RWPE2 (cell line): ENCODE results near the gene LCN10.

ENCODE experiments used
- ATAC-seq: fragments of 200-7000 bp; cut with Tn5 transposase; 3 replicates; pipeline ENCODE4 v1.9.1; 2021; ENCODE audit warnings: low read depth
- DNase-seq: peaks from one replicate; pipeline ENCODE4 v3.0.0-alpha.2; 2020; ENCODE audit warnings: low spot score
- H3K27ac ChIP-seq: fragments of 450-650 bp; 2 replicates; pipeline ENCODE4 v1.5.1; 2017; ENCODE audit warnings: mild to moderate bottlenecking; ENCODE audit not compliant: poor library complexity, severe bottlenecking
- H3K27me3 ChIP-seq: fragments of 250-450 bp; sonication (Bioruptor Pico); 2 replicates; pipeline ENCODE4 v1.5.1; 2021; ENCODE audit warnings: mild to moderate bottlenecking, moderate library complexity; ENCODE audit not compliant: insufficient read depth, poor library complexity, severe bottlenecking
- H3K36me3 ChIP-seq: fragments of 250-450 bp; sonication (Bioruptor Pico); 2 replicates; pipeline ENCODE4 v1.5.1; 2020; ENCODE audit warnings: low read depth, mild to moderate bottlenecking, moderate library complexity
- H3K4me1 ChIP-seq: fragments of 250-450 bp; sonication (Bioruptor Pico); 2 replicates; pipeline ENCODE4 v1.5.1; 2021; ENCODE audit warnings: mild to moderate bottlenecking, moderate library complexity; ENCODE audit not compliant: insufficient read depth, poor library complexity, severe bottlenecking
- H3K4me3 ChIP-seq: fragments of 250-450 bp; sonication (Bioruptor Pico); 2 replicates; pipeline ENCODE4 v1.5.1; 2021; ENCODE audit warnings: mild to moderate bottlenecking, moderate library complexity; ENCODE audit not compliant: severe bottlenecking
- H3K9me3 ChIP-seq: fragments of 250-450 bp; sonication (Bioruptor Pico); 2 replicates; pipeline ENCODE4 v1.5.1; 2021; ENCODE audit warnings: mild to moderate bottlenecking, moderate library complexity; ENCODE audit not compliant: severe bottlenecking
- TF ChIP-seq, protein P1 (sequence below): fragments of 450-650 bp; IDR thresholded peaks from one replicate; pipeline ENCODE4 v1.5.1; 2017; ENCODE audit warnings: mild to moderate bottlenecking, moderate library complexity; ENCODE audit not compliant: poor library complexity, severe bottlenecking

The LCN10 gene

DNA sequence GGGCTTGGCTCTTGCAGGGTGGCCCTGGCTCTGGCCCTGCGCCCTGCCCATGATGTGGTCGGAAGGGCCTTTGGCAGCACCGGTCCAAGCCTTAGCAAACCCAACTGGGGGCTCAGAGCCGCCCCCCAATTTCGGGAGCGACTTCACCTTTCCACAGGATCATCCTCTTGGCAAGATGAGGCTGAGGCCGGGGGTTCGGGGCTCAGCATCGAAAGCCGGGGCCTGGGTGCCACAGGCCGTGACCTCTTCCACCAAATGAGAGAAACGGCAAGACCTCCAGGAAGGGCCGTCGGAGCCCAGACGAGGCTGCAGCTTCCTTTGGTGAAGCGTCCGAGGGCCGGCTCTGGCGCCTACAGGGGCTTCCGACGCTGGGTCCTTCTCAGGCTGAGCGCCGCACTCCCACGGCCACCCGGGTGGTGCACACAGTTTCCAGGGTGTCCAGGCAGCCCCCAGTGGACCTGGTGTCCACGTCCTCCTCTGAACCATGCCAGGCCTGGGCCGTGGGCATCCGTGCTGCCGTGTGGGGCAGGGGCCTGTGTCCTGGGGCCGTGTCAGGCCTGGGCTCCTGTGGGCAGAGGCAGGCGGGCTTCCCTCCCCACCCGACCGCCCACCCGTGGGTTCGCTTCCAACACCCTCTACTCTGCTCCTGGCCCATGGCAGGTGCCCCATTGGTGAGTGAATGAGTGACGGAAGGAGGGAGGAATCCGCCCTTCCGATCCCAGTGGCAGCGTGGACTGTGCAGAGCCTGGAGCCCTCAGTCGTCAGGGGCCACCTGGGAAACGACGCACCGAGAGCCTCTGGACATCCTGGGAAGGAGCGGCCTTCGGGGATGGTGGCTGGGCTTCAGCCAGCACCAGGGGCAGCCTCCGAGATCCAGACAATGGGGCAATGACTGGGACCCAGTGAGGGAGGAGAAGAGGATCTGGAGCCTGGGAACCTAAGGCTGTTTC lies 50.3 kb downstream of the LCN10 start:
- no peak overlapping the region for H3K27ac ChIP-seq
- H3K4me3 ChIP-seq, result no peak overlapping the region
- no peaks in the 10 kb centered on the region for H3K27me3 ChIP-seq
- ATAC-seq, result no peak
- H3K36me3 ChIP-seq, result no peaks in the 10 kb centered on the region
- TF ChIP-seq, protein P1, sequence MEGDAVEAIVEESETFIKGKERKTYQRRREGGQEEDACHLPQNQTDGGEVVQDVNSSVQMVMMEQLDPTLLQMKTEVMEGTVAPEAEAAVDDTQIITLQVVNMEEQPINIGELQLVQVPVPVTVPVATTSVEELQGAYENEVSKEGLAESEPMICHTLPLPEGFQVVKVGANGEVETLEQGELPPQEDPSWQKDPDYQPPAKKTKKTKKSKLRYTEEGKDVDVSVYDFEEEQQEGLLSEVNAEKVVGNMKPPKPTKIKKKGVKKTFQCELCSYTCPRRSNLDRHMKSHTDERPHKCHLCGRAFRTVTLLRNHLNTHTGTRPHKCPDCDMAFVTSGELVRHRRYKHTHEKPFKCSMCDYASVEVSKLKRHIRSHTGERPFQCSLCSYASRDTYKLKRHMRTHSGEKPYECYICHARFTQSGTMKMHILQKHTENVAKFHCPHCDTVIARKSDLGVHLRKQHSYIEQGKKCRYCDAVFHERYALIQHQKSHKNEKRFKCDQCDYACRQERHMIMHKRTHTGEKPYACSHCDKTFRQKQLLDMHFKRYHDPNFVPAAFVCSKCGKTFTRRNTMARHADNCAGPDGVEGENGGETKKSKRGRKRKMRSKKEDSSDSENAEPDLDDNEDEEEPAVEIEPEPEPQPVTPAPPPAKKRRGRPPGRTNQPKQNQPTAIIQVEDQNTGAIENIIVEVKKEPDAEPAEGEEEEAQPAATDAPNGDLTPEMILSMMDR, result no peak
- DNase-seq, result no peak
- H3K9me3 ChIP-seq, result no peaks in the 10 kb centered on the region
- H3K4me1 ChIP-seq, result peaks cover 14% of the 10 kb centered on the region

DNA sequence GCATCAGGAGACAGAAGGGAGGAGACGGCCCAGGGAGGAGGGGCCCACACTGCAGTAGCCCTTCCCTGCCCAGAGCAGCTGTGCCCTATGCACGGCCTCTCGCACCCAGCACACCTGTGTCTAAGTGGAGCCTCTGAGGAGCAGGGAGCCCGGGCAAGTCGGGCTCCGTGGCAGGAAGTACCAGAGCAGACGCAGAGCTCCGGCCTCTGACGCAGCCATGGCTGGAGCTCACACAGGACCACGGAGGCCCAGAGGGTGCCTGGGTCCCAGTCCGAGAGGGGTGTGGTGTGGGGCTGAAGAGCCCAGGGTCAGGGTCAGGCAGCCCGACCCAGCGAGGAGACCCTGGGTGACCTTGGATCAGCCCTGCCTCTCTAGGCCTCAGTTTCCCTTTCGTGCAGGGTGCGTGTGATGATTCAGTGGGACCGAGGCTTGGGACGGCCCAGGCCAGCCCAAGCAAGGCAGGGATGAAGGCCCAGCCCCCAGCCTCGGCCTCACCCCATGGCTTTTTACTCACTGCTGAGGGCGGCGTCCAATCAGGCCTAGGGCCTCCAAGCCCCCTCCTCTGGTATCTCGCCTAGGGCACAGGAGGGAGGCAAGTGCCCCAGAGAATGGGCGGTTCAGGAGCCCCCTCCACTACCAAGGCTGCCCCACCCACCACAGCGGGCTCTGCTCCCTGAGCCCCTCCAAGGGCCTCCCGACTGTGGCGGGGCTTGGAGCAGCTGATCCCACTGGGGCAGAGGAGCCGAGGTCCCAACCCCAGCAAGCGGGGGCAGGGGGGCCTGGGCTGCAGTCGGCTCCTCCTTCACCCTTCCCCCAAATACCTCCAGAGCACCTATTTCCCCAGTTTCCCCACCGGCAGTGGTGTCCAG lies 51.2 kb downstream of the LCN10 start:
- H3K4me1 ChIP-seq, result peaks cover 14% of the 10 kb centered on the region
- DNase-seq (no peak), ATAC-seq (no peak)
- no peaks in the 10 kb centered on the region for H3K27me3 ChIP-seq
- no peaks in the 10 kb centered on the region for H3K9me3 ChIP-seq
- H3K27ac ChIP-seq, result no peak overlapping the region
- H3K36me3 ChIP-seq, result no peaks in the 10 kb centered on the region
- TF ChIP-seq, protein P1, result no peak
- no peak overlapping the region for H3K4me3 ChIP-seq

DNA sequence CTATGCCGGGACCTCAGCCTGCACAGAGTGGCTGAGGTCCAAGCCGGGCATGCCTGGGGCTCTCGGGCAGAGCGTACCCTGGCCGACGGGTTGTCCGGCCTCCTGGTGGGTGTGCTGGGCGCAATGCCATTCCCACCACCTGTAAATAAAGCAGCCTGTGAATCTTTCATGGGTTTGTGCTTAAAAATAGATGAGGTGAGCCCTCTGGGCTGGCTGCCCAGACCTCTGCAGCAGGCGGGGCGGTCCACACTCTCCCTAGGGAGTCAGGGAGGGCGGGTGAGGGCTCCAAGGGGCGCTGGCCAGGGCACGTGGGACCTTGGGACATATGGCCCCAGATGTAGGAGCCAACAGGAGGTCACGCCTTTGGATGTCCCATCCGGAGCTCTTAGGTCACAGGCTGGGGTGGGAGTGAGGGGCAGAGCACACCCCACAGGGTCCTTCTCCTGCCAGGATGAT lies 51.9 kb downstream of the LCN10 start:
- Histone ChIP-seq H3K9me3 (no peaks in the 10 kb centered on the region), H3K36me3 (no peaks in the 10 kb centered on the region), H3K27me3 (no peaks in the 10 kb centered on the region), H3K27ac (no peak overlapping the region), H3K4me3 (no peak overlapping the region), H3K4me1 (peaks cover 15% of the 10 kb centered on the region)
- DNase-seq, result no peak
- TF ChIP-seq, protein P1, result no peak
- no peak for ATAC-seq

DNA sequence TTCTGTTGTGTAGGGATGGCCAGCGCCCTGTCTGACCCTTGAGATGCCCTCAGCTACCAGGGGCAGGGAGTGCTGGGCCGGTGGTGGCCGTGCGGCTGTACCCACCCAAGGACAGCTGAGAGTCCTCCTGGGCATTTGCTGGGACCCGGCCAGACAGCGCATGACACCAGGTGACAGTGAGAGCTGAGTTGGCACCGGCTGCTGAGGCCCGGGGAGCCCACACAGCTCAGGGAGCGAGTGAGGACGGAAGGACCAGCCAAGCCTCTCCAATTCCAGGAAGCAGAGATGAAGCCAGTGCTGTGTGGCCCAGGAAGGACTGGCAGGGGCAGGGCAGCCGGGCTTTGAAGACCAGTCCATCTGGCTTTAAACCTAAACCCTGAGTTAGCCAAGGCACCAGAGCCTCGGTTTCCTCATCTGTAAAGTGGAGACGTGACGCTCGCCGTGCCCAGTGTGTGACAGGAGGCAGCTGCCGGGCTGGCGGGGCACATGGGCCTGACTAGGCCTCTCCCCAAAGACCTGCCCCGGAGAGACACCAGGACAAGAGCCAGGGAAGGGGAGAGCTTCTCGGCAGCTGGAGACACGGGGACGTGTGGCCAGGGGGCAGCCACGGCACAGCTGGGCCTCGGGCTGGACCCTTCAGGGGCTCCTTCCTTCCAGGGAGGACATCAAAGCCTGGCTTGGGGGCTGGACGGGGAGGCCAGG lies 52.5 kb downstream of the LCN10 start:
- no peak overlapping the region for H3K27ac ChIP-seq
- no peaks in the 10 kb centered on the region for H3K36me3 ChIP-seq
- ATAC-seq (no peak), DNase-seq (no peak)
- no peaks in the 10 kb centered on the region for H3K27me3 ChIP-seq
- H3K4me1 ChIP-seq, result peaks cover 18% of the 10 kb centered on the region
- no peaks in the 10 kb centered on the region for H3K9me3 ChIP-seq
- TF ChIP-seq, protein P1, result no peak
- no peak overlapping the region for H3K4me3 ChIP-seq
